HG02885 (cell line): ENCODE results near the gene PPP1R15A.
"Not testable (repeated sequence)": the region's sequence is repeated elsewhere in the genome, so short reads cannot be mapped to it uniquely, and the experiment has no call there.

Experiments
- ATAC-seq: cut with Tn5 transposase; IDR thresholded peaks from one replicate; pipeline ENCODE4 v1.9.1; 2021; ENCODE audit warnings: mild to moderate bottlenecking; ENCODE audit not compliant: unreplicated experiment, poor library complexity

Gene PPP1R15A

GRCh38 chr19:48858984-48859710 lies 13.1 kb upstream of the PPP1R15A start:
- ATAC-seq: peak; percentile 60

- no peak for ATAC-seq
Measured at GRCh38 chr19:48859711-48860572, 12.3 kb upstream of the PPP1R15A start.

- ATAC-seq: no peak
Measured at GRCh38 chr19:48861313-48861712, 10.9 kb upstream of the PPP1R15A start.

- no peak for ATAC-seq
Measured at GRCh38 chr19:48862827-48863226, 9.4 kb upstream of the PPP1R15A start.

GRCh38 chr19:48866692-48867091 lies 5.5 kb upstream of the PPP1R15A start:
- no peak for ATAC-seq

- no peak for ATAC-seq
Measured at GRCh38 chr19:48867123-48867745, 5.0 kb upstream of the PPP1R15A start.

GRCh38 chr19:48867746-48868113 lies 4.5 kb upstream of the PPP1R15A start:
- no peak for ATAC-seq

GRCh38 chr19:48868114-48868886 lies 3.9 kb upstream of the PPP1R15A start, which contains the start of gene PLEKHA4:
PLEKHA4 (minus strand) TSS chr19:48868617; CDS start chr19:48867620, 997 bp downstream.
- ATAC-seq: no peak

- ATAC-seq: no peak
Measured at GRCh38 chr19:48870048-48870447, 2.2 kb upstream of the PPP1R15A start.

GRCh38 chr19:48871471-48872181 lies 595 bp upstream of the PPP1R15A start:
- ATAC-seq: not testable (repeated sequence)

GRCh38 chr19:48872884-48873475 lies 759 bp downstream of the PPP1R15A start:
- peak; percentile 34 for ATAC-seq

- no peak for ATAC-seq
Measured at GRCh38 chr19:48873476-48874302, 1.5 kb downstream of the PPP1R15A start.

- no peak for ATAC-seq
Measured at GRCh38 chr19:48874303-48875135, 2.3 kb downstream of the PPP1R15A start.

GRCh38 chr19:48876043-48876981 lies 4.1 kb downstream of the PPP1R15A start:
- ATAC-seq: not testable (repeated sequence)

GRCh38 chr19:48877855-48878195 lies 5.6 kb downstream of the PPP1R15A start:
- no peak for ATAC-seq

GRCh38 chr19:48878196-48879024 lies 6.2 kb downstream of the PPP1R15A start:
- ATAC-seq: no peak
